ENCODE results near the gene ACBD6. TPM values are rescaled to one million over a fixed set of nuclear protein-coding genes. Genes with fewer than 3 reads are reported as not detected.
"Not testable (repeated sequence)": the region's sequence is repeated elsewhere in the genome, so short reads cannot be mapped to it uniquely, and the experiment has no call there.

Gene ACBD6
- total and polyA plus RNA-seq, 2 experiments from 2014 or later = 36.3 to 45.8 TPM

GRCh38 chr1:180415985-180416633 lies 86.3 kb downstream of the ACBD6 start:
- no peak overlapping the region for H3K27ac ChIP-seq
- TF ChIP-seq EZH2 (IDR thresholded peaks at IDR 0.05; ENCODE audit: borderline replicate concordance) (no peak), EZH2phosphoT487 (IDR thresholded peaks at IDR 0.05; ENCODE audit: low read depth, severe bottlenecking, unreplicated experiment) (no peak), CTCF (IDR thresholded peaks at IDR 0.05; ENCODE audit: poor library complexity) (peak; percentile 66)
- no peaks in the 10 kb centered on the region for H3K9me3 ChIP-seq (ENCODE audit: low read depth)
- peaks cover 2% of the 10 kb centered on the region for H3K79me2 ChIP-seq
- H3K4me3 ChIP-seq = no peak overlapping the region
- no peak overlapping the region for H2AFZ ChIP-seq
- no peaks in the 10 kb centered on the region for H3K27me3 ChIP-seq
- peak; percentile 16 for DNase-seq (ENCODE audit: low spot score)
- WGBS (ENCODE audit: low lambda C conversion rate, missing lambda C conversion rate) = 48% methylated on average over 2 of the region's 2 CpGs
- no peak overlapping the region for H3K4me2 ChIP-seq
- no peaks in the 10 kb centered on the region for H3K9me2 ChIP-seq (replicated peaks; ENCODE audit: insufficient read depth)
- H4K20me1 ChIP-seq (ENCODE audit: insufficient read depth, poor library complexity, severe bottlenecking) = no peaks in the 10 kb centered on the region
- H3K36me3 ChIP-seq (replicated peaks; ENCODE audit: insufficient read depth, low read depth) = no peaks in the 10 kb centered on the region
- H3K4me1 ChIP-seq (ENCODE audit: insufficient read depth) = no peaks in the 10 kb centered on the region

- no peak for TF ChIP-seq CTCF (IDR thresholded peaks at IDR 0.05; ENCODE audit: poor library complexity)
- TF ChIP-seq EZH2phosphoT487 (IDR thresholded peaks at IDR 0.05; ENCODE audit: low read depth, severe bottlenecking, unreplicated experiment) = no peak
- no peak for TF ChIP-seq EZH2 (IDR thresholded peaks at IDR 0.05; ENCODE audit: borderline replicate concordance)
- no peaks in the 10 kb centered on the region for H3K4me1 ChIP-seq (ENCODE audit: insufficient read depth)
- H4K20me1 ChIP-seq (ENCODE audit: insufficient read depth, poor library complexity, severe bottlenecking) = no peaks in the 10 kb centered on the region
- peaks cover 2% of the 10 kb centered on the region for H3K79me2 ChIP-seq
- no peaks in the 10 kb centered on the region for H3K36me3 ChIP-seq (replicated peaks; ENCODE audit: insufficient read depth, low read depth)
- no peak overlapping the region for H3K27ac ChIP-seq
- H2AFZ ChIP-seq = no peak overlapping the region
- no peak overlapping the region for H3K4me3 ChIP-seq
- no peaks in the 10 kb centered on the region for H3K9me2 ChIP-seq (replicated peaks; ENCODE audit: insufficient read depth)
- 96% methylated on average over 8 of the region's 8 CpGs for WGBS (ENCODE audit: low lambda C conversion rate, missing lambda C conversion rate)
- no peaks in the 10 kb centered on the region for H3K9me3 ChIP-seq (ENCODE audit: low read depth)
- DNase-seq (ENCODE audit: low spot score) = no peak
- no peaks in the 10 kb centered on the region for H3K27me3 ChIP-seq
- no peak overlapping the region for H3K4me2 ChIP-seq
Measured at GRCh38 chr1:180415236-180415848, 87.0 kb downstream of the ACBD6 start.

GRCh38 chr1:180412583-180412982 lies 89.8 kb downstream of the ACBD6 start:
- Histone ChIP-seq H3K79me2 (peaks cover 2% of the 10 kb centered on the region), H3K9me3 (ENCODE audit: low read depth) (no peaks in the 10 kb centered on the region), H4K20me1 (ENCODE audit: insufficient read depth, poor library complexity, severe bottlenecking) (no peaks in the 10 kb centered on the region), H3K4me1 (ENCODE audit: insufficient read depth) (no peaks in the 10 kb centered on the region), H3K9me2 (replicated peaks; ENCODE audit: insufficient read depth) (no peaks in the 10 kb centered on the region), H3K4me2 (no peak overlapping the region), H3K36me3 (replicated peaks; ENCODE audit: insufficient read depth, low read depth) (no peaks in the 10 kb centered on the region), H3K27me3 (no peaks in the 10 kb centered on the region), H3K4me3 (no peak overlapping the region), H2AFZ (no peak overlapping the region), H3K27ac (no peak overlapping the region)
- TF ChIP-seq CTCF (IDR thresholded peaks at IDR 0.05; ENCODE audit: poor library complexity) = no peak
- TF ChIP-seq EZH2phosphoT487 (IDR thresholded peaks at IDR 0.05; ENCODE audit: low read depth, severe bottlenecking, unreplicated experiment) = no peak
- TF ChIP-seq EZH2 (IDR thresholded peaks at IDR 0.05; ENCODE audit: borderline replicate concordance) = no peak
- no peak for DNase-seq (ENCODE audit: low spot score)
- WGBS (ENCODE audit: low lambda C conversion rate, missing lambda C conversion rate) = 98% methylated on average over 4 of the region's 4 CpGs

DNA sequence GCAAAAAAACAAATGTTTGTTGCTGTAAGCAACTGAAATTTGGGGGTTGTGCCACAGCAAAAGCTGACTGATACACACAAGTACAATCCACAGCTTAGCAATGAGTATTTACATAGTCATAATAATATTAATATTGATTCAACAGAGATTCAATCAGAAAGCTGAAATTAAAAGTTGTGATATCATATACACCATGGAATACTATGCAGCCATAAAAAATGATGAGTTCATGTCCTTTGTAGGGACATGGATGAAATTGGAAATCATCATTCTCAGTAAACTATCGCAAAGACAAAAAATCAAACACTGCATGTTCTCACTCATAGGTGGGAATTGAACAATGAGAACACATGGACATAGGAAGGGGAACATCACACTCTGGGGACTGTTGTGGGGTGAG lies 94.2 kb downstream of the ACBD6 start:
- not testable (repeated sequence) for H3K27ac ChIP-seq; H3K4me3 ChIP-seq; H3K4me2 ChIP-seq; DNase-seq (ENCODE audit: low spot score); H3K79me2 ChIP-seq; H2AFZ ChIP-seq; H4K20me1 ChIP-seq (ENCODE audit: insufficient read depth, poor library complexity, severe bottlenecking); H3K4me1 ChIP-seq (ENCODE audit: insufficient read depth); H3K9me2 ChIP-seq (replicated peaks; ENCODE audit: insufficient read depth); H3K27me3 ChIP-seq; H3K36me3 ChIP-seq (replicated peaks; ENCODE audit: insufficient read depth, low read depth); H3K9me3 ChIP-seq (ENCODE audit: low read depth)
- 93% methylated on average over 1 of the region's 1 CpG for WGBS (ENCODE audit: low lambda C conversion rate, missing lambda C conversion rate)

Measured in hepatocyte (in vitro differentiated cells).